Suprapubic skin (tissue), 4 donors: ENCODE data around the gene C3. TPM values are rescaled to one million over a fixed set of nuclear protein-coding genes. Genes with fewer than 3 reads are reported as not detected.

ENCODE experiments used
- DNase-seq, 2 donors: peaks; one replicate each; pipeline ENCODE4 v3.0.0-alpha.2; 2019; ENCODE audit warnings: low spot score in 2 of 2
- H3K27ac ChIP-seq: fragments of 200-600 bp; sonication (generic); one replicate; pipeline ENCODE4 v1.5.1; 2019
- H3K27me3 ChIP-seq: fragments of 200-600 bp; sonication (generic); one replicate; pipeline ENCODE4 v1.5.1; 2019
- H3K36me3 ChIP-seq: fragments of 200-600 bp; sonication (generic); one replicate; pipeline ENCODE4 v1.5.1; 2019
- H3K4me1 ChIP-seq: fragments of 200-600 bp; sonication (generic); one replicate; pipeline ENCODE4 v1.5.1; 2019
- H3K4me3 ChIP-seq: fragments of 200-600 bp; sonication (generic); one replicate; pipeline ENCODE4 v1.5.1; 2019; ENCODE audit warnings: mild to moderate bottlenecking
- H3K9me3 ChIP-seq: fragments of 200-600 bp; sonication (generic); one replicate; pipeline ENCODE4 v1.5.1; 2019
- EP300 ChIP-seq: sonication (generic); formaldehyde crosslinking; IDR thresholded peaks from one replicate; pipeline ENCODE4 v1.6.1; 2017; ENCODE audit warnings: antibody characterized with exemption
- POLR2A ChIP-seq, 2 donors: fragments of 450-650 bp; IDR thresholded peaks; one replicate each; pipeline ENCODE4 v1.6.1; 2017; ENCODE audit warnings: antibody characterized with exemption in 2 of 2, mild to moderate bottlenecking in 2 of 2, moderate library complexity in 2 of 2
- POLR2AphosphoS5 ChIP-seq, 3 donors: sonication (generic); formaldehyde crosslinking; IDR thresholded peaks; one replicate each; pipeline ENCODE4 v1.6.1; 2017; ENCODE audit warnings: antibody characterized with exemption in 3 of 3
- WGBS: methylation state at CpG from one replicate; pipeline ENCODE4 v1.1.5; 2018; 5-methylcytosine and 5-hydroxymethylcytosine counted together
- total RNA-seq, 4 donors: library from RNA; depleted of rRNA; stranded (reverse); fragments of >200 nt; gene quantifications; one replicate each; pipeline ENCODE4 v1.1.0, GENCODE V29; 2016
- TF ChIP-seq, protein P1 (sequence below), 2 donors: fragments of 200-600 bp in 1 of 2; fragments of 450-650 bp in 1 of 2; sonication (generic) in 1 of 2; IDR thresholded peaks; one replicate each; pipeline ENCODE4 v1.5.1; 2016 to 2019; ENCODE audit warnings: antibody characterized with exemption in 2 of 2, mild to moderate bottlenecking in 1 of 2, moderate library complexity in 1 of 2

C3 gene
- total RNA-seq: 100 to 1,000 TPM in 2 of 4 donors, 10 to 100 TPM in 2; 55.3 to 109 (median 86.8) TPM

- WGBS: 29% methylated on average over 4 of the region's 4 CpGs
- Histone ChIP-seq H3K27me3 (no peaks in the 10 kb centered on the region), H3K27ac (no peak within 1 kb of the TSS), H3K4me1 (peaks cover 24% of the 10 kb centered on the region), H3K36me3 (no peaks in the 10 kb centered on the region), H3K9me3 (no peaks in the 10 kb centered on the region), H3K4me3 (peak within 1 kb of the TSS; percentile 16)
- peak in 1 of 2 donors; percentile 85 for DNase-seq
- TF ChIP-seq EP300 (no peak), POLR2A (IDR thresholded peaks at IDR 0.05) (peak in 1 of 2 donors; percentile 52)
Observed at GRCh38 chr19:6720369-6721137, at the start of gene C3. Gene C3, minus strand, starts transcription at chr19:6720650. Its CDS starts 61 bp downstream, at chr19:6720589.

DNA sequence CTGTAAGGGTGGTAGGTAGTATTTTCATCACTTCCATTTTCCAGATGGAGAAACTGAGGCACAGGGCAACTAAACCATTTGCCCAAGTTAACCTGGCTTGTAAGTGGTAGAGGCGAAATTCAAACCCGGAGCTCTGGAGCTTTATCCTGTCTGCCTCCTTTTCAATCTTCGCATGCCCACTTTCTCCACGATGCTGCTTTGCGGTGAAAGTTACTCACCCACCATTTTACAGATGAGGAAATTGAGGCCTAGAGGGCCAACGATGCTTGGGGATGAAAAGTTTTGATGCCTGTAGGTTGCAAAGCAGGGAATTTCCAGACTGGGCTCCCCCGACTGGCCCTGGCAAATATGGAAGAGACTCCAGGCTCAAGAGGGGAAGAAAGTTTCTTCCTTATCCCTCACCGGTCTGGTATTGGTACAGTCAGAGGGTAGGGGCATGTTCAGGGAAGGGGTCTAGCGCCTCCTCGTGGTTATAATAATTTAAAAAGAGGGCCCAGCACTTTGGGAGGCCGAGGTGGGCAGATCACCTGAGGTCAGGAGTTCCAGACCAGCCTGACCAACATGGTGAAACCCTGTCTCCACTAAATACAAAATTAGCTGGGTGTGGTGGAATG lies 48.7 kb upstream of the C3 start:
- DNase-seq: no peak
- WGBS: 60% methylated on average over 11 of the region's 11 CpGs
- H3K36me3 ChIP-seq: no peaks in the 10 kb centered on the region
- H3K4me1 ChIP-seq: peaks cover 30% of the 10 kb centered on the region
- H3K4me3 ChIP-seq: no peak overlapping the region
- TF ChIP-seq EP300: no peak
- TF ChIP-seq POLR2AphosphoS5 (IDR thresholded peaks at IDR 0.05): no peak
- TF ChIP-seq, protein P1, sequence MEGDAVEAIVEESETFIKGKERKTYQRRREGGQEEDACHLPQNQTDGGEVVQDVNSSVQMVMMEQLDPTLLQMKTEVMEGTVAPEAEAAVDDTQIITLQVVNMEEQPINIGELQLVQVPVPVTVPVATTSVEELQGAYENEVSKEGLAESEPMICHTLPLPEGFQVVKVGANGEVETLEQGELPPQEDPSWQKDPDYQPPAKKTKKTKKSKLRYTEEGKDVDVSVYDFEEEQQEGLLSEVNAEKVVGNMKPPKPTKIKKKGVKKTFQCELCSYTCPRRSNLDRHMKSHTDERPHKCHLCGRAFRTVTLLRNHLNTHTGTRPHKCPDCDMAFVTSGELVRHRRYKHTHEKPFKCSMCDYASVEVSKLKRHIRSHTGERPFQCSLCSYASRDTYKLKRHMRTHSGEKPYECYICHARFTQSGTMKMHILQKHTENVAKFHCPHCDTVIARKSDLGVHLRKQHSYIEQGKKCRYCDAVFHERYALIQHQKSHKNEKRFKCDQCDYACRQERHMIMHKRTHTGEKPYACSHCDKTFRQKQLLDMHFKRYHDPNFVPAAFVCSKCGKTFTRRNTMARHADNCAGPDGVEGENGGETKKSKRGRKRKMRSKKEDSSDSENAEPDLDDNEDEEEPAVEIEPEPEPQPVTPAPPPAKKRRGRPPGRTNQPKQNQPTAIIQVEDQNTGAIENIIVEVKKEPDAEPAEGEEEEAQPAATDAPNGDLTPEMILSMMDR (IDR thresholded peaks at IDR 0.05): no peak
- TF ChIP-seq POLR2A (IDR thresholded peaks at IDR 0.05): no peak
- no peaks in the 10 kb centered on the region for H3K9me3 ChIP-seq
- H3K27ac ChIP-seq: no peak overlapping the region
- no peaks in the 10 kb centered on the region for H3K27me3 ChIP-seq

DNA sequence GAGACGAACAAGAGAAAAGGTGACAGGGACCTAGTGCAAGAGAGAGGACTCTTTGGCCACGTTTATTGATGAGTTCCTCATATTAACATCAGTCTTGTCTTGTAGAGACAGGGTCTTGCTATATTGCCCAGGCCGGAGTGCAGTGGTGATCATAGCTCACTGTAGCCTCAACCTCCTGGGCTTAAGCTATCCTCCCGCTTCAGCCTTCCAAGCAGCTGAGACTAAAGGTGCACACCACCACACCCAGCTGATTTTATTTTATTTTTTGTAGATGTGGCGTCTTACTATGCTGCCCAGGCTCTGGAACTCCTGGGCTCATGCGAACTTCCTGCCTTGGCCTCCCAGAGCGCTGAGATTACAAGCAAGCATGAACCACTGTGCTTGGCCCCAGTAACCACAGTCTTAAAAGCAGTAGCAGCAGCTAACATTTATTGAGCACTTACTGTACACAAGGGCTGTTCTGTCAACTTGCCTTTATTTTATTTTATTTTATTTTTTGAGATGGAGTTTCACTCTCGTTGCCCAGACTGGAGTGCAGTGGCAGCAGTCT lies 47.9 kb upstream of the C3 start:
- peaks cover 30% of the 10 kb centered on the region for H3K4me1 ChIP-seq
- DNase-seq: no peak
- no peaks in the 10 kb centered on the region for H3K9me3 ChIP-seq
- no peaks in the 10 kb centered on the region for H3K27me3 ChIP-seq
- no peaks in the 10 kb centered on the region for H3K36me3 ChIP-seq
- peak overlapping the region; percentile 45 for H3K4me3 ChIP-seq
- TF ChIP-seq, protein P1 (IDR thresholded peaks at IDR 0.05): no peak
- TF ChIP-seq POLR2A (IDR thresholded peaks at IDR 0.05) (no peak), POLR2AphosphoS5 (IDR thresholded peaks at IDR 0.05) (no peak), EP300 (no peak)
- H3K27ac ChIP-seq: no peak overlapping the region
- 66% methylated on average over 8 of the region's 8 CpGs for WGBS

- no peaks in the 10 kb centered on the region for H3K36me3 ChIP-seq
- DNase-seq: peak; percentile 91 to 92
- WGBS: 3% methylated on average over 35 of the region's 47 CpGs
- no peaks in the 10 kb centered on the region for H3K27me3 ChIP-seq
- peaks cover 30% of the 10 kb centered on the region for H3K4me1 ChIP-seq
- H3K4me3 ChIP-seq: peak within 1 kb of the TSS; percentile 45
- no peaks in the 10 kb centered on the region for H3K9me3 ChIP-seq
- peak within 1 kb of the TSS; percentile 82 for H3K27ac ChIP-seq
- no peak for TF ChIP-seq POLR2A (IDR thresholded peaks at IDR 0.05)
- no peak for TF ChIP-seq POLR2AphosphoS5 (IDR thresholded peaks at IDR 0.05)
- no peak for TF ChIP-seq EP300
- TF ChIP-seq, protein P1 (IDR thresholded peaks at IDR 0.05): no peak
Observed at GRCh38 chr19:6767357-6768235, 47.1 kb upstream of the C3 start, which contains the start of gene SH2D3A. Gene SH2D3A, minus strand, starts transcription at chr19:6767435. Its CDS starts 3,687 bp downstream, at chr19:6763748.

DNA sequence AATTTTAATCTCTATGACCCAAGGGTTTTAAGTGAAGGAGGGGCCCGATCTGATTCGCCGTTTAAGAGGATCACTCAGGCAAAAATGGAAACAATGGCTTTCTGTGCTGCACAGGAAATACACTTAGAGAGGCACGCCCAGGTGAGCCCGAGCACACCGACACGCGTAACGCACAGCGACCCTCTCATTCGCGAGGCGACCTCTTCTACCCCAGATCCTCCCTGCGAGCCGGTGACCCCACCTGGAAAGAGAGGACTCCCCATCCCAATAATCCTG lies 46.6 kb upstream of the C3 start:
- H3K4me1 ChIP-seq: peaks cover 30% of the 10 kb centered on the region
- TF ChIP-seq POLR2AphosphoS5 (IDR thresholded peaks at IDR 0.05) (no peak), POLR2A (IDR thresholded peaks at IDR 0.05) (peak in 1 of 2 donors; percentile 14)
- no peaks in the 10 kb centered on the region for H3K9me3 ChIP-seq
- no peaks in the 10 kb centered on the region for H3K27me3 ChIP-seq
- peak overlapping the region; percentile 82 for H3K27ac ChIP-seq
- WGBS: under 1% methylated on average over 15 of the region's 15 CpGs
- no peaks in the 10 kb centered on the region for H3K36me3 ChIP-seq
- no peak for DNase-seq
- H3K4me3 ChIP-seq: peak overlapping the region; percentile 45
